Dendritic cell treated with granulocyte-macrophage colony-stimulating factor and Interleukin-4, amounts not matched to agents 40 ng/mL and 50 ng/mL, for 4 days (primary cell): ENCODE data around the gene GSG1.
"Not testable (repeated sequence)": the region's sequence is repeated elsewhere in the genome, so short reads cannot be mapped to it uniquely, and the experiment has no call there.

ENCODE experiments used
- H3K27ac Mint-ChIP-seq: one replicate; pipeline ENCODE4 v1.8.0; 2022; ENCODE audit warnings: mild to moderate bottlenecking, mixed read lengths
- H3K27me3 Mint-ChIP-seq: one replicate; pipeline ENCODE4 v1.8.0; 2022; ENCODE audit warnings: mild to moderate bottlenecking, mixed read lengths
- H3K36me3 Mint-ChIP-seq: one replicate; pipeline ENCODE4 v1.8.0; 2022; ENCODE audit warnings: low read depth, mixed read lengths
- H3K4me1 Mint-ChIP-seq: one replicate; pipeline ENCODE4 v1.8.0; 2022; ENCODE audit warnings: low read depth, mixed read lengths
- H3K4me3 Mint-ChIP-seq: one replicate; pipeline ENCODE4 v1.8.0; 2022; ENCODE audit warnings: mild to moderate bottlenecking, moderate library complexity, mixed read lengths
- H3K9me3 Mint-ChIP-seq: one replicate; pipeline ENCODE4 v1.8.0; 2022; ENCODE audit warnings: mixed read lengths
- intact Hi-C: fragments of 100-400 bp; cut with micrococcal nuclease; formaldehyde crosslinking; loops from one replicate; pipeline ENCODE4 v1.15.0; 2022

The GSG1 gene

DNA sequence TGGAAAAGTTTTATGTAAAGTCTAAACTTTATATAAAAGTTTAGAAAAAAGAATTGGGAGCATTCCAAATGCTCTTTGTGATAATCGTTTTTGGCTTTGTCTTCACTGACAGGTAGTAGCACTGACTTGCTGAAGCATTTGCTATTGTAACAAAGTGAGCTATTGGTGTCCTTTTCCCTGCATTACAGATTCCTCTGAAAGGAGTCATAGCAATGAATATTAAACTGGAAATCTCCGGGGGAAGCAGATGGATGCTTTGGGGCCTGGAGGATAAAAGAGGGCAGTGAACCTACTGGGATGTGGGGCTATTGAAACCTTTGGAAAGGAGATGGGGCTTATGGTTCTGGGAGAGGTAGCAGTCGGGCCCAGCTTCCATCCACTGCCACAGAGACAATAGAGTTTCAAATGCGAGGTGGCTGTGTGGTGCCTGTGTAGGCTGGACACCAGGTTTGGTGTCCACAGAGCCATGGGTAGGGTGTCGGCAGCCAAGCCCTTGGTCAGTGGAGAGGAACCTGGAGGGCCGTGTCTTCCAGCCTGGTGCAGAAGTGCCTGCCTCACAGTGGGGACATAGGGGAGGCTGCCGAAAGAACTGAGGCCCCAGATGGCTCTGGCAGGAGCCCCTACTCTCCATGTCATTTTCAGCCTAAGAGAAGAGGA is 10.1 kb downstream of the GSG1 start:
- Mint-ChIP-seq H3K27ac (peak overlapping the region; percentile 90), H3K27me3 (no peaks in the 10 kb centered on the region), H3K9me3 (no peaks in the 10 kb centered on the region), H3K36me3 (no peaks in the 10 kb centered on the region), H3K4me3 (no peak overlapping the region), H3K4me1 (peaks cover 71% of the 10 kb centered on the region)
- intact Hi-C loops: loop anchor here (10.0 kb wide), 2 partner anchors 49 to 369 kb away; partner anchors contain the start of gene FAM234B

DNA sequence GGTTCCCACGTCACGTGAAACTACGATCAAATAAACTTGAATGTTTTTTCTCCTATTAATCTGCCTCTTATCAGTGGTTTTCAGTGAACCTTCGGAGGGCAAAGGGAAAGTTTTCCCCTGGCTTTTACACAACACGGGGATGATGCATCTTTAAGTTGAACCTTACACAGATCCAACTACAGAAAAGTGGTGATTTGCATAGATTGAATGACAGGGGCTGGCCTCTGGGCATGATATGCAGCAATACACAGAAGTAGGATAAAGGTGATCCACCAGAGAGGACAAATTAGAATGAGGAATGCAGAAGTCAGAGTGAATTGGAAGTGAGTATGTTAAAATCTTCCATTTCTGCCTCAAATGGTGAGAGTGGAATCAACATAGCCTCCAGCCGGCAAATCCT is 11.6 kb downstream of the GSG1 start:
- Mint-ChIP-seq H3K36me3 (no peaks in the 10 kb centered on the region), H3K4me1 (peaks cover 60% of the 10 kb centered on the region), H3K27ac (peak overlapping the region; percentile 35), H3K27me3 (no peaks in the 10 kb centered on the region), H3K9me3 (no peaks in the 10 kb centered on the region), H3K4me3 (no peak overlapping the region)
- intact Hi-C loops: loop anchor here (10.0 kb wide), 2 partner anchors 47 to 367 kb away; partner anchors contain the start of gene FAM234B

GRCh38 chr12:13090054-13090453 is 13.4 kb downstream of the GSG1 start:
- Mint-ChIP-seq H3K9me3 (no peaks in the 10 kb centered on the region), H3K4me3 (no peak overlapping the region), H3K27ac (peak overlapping the region; percentile 35), H3K36me3 (no peaks in the 10 kb centered on the region), H3K4me1 (peaks cover 57% of the 10 kb centered on the region), H3K27me3 (no peaks in the 10 kb centered on the region)
- intact Hi-C loops: loop anchor here (10.0 kb wide), 2 partner anchors 45 to 365 kb away; partner anchors contain the start of gene FAM234B

DNA sequence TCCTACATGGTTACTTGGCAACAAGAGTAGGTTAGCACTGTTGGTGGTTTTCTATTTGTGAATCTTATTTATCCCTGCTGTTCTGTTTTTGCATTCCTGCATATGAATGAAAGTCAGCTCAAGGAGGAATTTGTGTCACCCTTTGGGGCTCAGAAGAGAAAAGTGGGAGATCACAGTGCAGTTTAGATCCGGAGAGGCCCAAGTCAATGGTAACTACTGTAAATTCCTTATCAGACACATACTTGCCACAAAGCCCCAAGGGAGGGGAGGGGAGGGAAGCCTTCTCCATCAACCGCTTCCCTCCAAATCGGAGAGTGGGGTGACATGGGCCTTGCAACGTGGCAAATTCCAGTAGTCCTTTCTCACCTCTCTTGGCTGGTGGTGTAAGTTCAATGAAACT is 15.0 kb downstream of the GSG1 start:
- Mint-ChIP-seq H3K36me3 (no peaks in the 10 kb centered on the region), H3K4me3 (no peak overlapping the region), H3K9me3 (no peaks in the 10 kb centered on the region), H3K4me1 (peaks cover 44% of the 10 kb centered on the region), H3K27me3 (no peaks in the 10 kb centered on the region), H3K27ac (no peak overlapping the region)
- intact Hi-C loops: no loop called here

DNA sequence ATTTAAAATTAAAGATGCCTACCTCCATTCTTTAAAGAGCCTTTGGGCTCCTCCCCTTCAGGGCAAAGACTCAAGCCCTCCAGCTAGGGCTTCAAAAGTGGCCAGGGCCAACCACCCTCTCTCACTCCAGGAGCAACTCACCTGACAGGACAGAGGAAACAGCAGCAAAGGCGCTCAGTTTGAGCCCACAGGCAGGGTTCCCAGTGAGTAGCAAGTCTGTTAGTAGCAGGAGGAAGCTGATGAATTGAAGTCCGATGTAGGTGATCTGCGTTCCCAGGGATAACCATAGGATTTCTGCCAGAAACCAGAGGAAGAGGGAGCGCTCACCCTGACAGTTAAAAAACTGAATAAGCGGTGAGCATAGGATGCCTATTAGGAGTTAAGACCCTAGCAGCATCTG is 15.7 kb downstream of the GSG1 start:
- no peaks in the 10 kb centered on the region for H3K27me3 Mint-ChIP-seq
- intact Hi-C loops: no loop called here
- no peaks in the 10 kb centered on the region for H3K9me3 Mint-ChIP-seq
- no peaks in the 10 kb centered on the region for H3K36me3 Mint-ChIP-seq
- no peak overlapping the region for H3K4me3 Mint-ChIP-seq
- no peak overlapping the region for H3K27ac Mint-ChIP-seq
- peaks cover 45% of the 10 kb centered on the region for H3K4me1 Mint-ChIP-seq

GRCh38 chr12:13085968-13086686 is 17.3 kb downstream of the GSG1 start:
- H3K4me3 Mint-ChIP-seq: no peak overlapping the region
- no peaks in the 10 kb centered on the region for H3K36me3 Mint-ChIP-seq
- no peaks in the 10 kb centered on the region for H3K9me3 Mint-ChIP-seq
- intact Hi-C loops: no loop called here
- H3K27ac Mint-ChIP-seq: no peak overlapping the region
- no peaks in the 10 kb centered on the region for H3K27me3 Mint-ChIP-seq
- H3K4me1 Mint-ChIP-seq: peaks cover 33% of the 10 kb centered on the region

DNA sequence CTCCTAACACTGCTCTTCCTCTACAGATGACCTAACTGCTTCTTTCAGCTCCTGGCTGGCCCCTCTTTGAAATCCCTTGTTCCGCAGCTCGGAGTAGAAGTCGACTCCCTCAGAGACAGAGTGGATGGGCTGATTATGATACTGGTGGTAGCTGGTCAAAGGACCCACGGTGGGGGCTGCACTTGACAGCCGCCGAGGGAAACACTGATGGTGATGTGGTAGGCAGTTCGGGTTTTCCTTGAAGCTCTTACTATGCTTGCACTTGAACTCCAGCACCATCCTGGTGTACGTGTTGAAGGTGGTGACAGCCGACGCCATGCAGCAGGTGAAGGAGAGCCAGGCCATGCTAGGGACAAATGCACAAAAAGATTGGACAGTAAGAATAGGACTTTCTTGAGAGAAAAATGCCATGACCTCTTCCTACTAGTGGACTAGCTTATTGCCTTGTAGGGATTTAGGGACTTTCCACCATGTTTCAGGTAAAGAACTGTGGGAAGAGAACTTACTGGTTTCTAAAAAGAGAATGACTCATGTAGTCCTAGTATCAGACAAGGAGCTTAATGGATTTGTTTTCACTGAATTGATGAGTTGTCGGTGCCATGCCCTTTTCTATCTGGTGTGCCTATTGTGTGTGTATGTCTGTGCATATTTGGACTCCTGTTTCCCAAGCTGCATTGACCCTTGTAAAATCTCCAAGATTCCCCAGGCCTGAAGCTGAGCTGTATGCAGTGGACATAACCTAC is 18.4 kb downstream of the GSG1 start:
- intact Hi-C loops: no loop called here
- Mint-ChIP-seq H3K9me3 (no peaks in the 10 kb centered on the region), H3K27ac (no peak overlapping the region), H3K4me3 (no peak overlapping the region), H3K27me3 (no peaks in the 10 kb centered on the region), H3K4me1 (peaks cover 23% of the 10 kb centered on the region), H3K36me3 (no peaks in the 10 kb centered on the region)

DNA sequence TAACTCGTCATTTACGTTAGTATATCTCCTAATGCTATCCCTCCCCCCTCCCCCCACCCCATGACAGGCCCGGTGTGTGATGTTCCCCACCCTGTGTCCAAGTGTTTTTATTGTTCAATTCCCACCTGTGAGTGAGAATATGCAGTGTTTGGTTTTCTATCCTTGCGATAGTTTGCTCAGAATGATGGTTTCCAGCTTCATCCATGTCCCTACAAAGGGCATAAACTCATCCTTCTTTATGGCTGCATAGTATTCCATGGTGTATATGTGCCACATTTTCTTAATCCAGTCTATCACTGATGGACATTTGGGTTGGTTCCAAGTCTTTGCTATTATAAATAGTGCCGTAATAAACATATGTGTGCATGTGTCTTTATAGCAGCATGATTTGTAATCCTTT is 19.8 kb downstream of the GSG1 start:
- H3K27ac Mint-ChIP-seq, H3K27me3 Mint-ChIP-seq, H3K9me3 Mint-ChIP-seq, H3K4me3 Mint-ChIP-seq, intact Hi-C loops, H3K36me3 Mint-ChIP-seq: not testable (repeated sequence)
- peaks cover 17% of the 10 kb centered on the region for H3K4me1 Mint-ChIP-seq

DNA sequence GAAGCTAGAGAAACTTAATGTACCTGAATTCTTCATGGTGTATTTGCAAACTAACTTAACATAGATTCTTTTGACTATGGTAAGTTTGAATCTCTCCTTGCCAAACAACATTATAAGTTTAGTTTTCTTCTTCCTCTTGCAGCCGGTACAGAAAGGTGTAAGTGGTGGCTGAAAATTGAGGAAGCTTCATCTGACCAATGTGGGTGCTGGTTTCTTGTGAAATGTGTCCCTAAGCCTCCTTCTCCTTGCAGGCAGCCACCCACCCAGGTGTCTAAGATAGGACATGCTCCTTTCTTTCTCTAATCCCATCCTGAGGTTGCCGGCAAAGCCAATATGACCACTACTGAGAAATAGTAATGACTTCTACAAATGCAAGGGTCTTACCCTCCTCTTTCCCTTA is 20.6 kb downstream of the GSG1 start:
- H3K4me3 Mint-ChIP-seq: no peak overlapping the region

GRCh38 chr12:13080266-13080665 is 23.2 kb downstream of the GSG1 start:
- intact Hi-C loops: no loop called here
- H3K4me3 Mint-ChIP-seq: no peak overlapping the region
- H3K4me1 Mint-ChIP-seq: peaks cover 8% of the 10 kb centered on the region
- no peak overlapping the region for H3K27ac Mint-ChIP-seq
- H3K27me3 Mint-ChIP-seq: no peaks in the 10 kb centered on the region
- H3K9me3 Mint-ChIP-seq: no peaks in the 10 kb centered on the region
- peaks cover 15% of the 10 kb centered on the region for H3K36me3 Mint-ChIP-seq

More for the DNA sequence above, 20.6 kb downstream of the GSG1 start:
- no peak overlapping the region for H3K27ac Mint-ChIP-seq
- H3K4me1 Mint-ChIP-seq: peaks cover 17% of the 10 kb centered on the region
- intact Hi-C loops: no loop called here
- H3K9me3 Mint-ChIP-seq: no peaks in the 10 kb centered on the region
- H3K36me3 Mint-ChIP-seq: no peaks in the 10 kb centered on the region
- H3K27me3 Mint-ChIP-seq: no peaks in the 10 kb centered on the region

GRCh38 chr12:13079440-13079906 is 24.0 kb downstream of the GSG1 start:
- Mint-ChIP-seq H3K4me3 (no peak overlapping the region), H3K4me1 (peaks cover 8% of the 10 kb centered on the region), H3K9me3 (no peaks in the 10 kb centered on the region), H3K27ac (no peak overlapping the region), H3K36me3 (peaks cover 15% of the 10 kb centered on the region), H3K27me3 (no peaks in the 10 kb centered on the region)
- intact Hi-C loops: no loop called here

GRCh38 chr12:13075786-13076570 is 27.5 kb downstream of the GSG1 start:
- H3K4me3 Mint-ChIP-seq: no peak overlapping the region
- no peaks in the 10 kb centered on the region for H3K9me3 Mint-ChIP-seq
- peaks cover 8% of the 10 kb centered on the region for H3K4me1 Mint-ChIP-seq
- H3K27ac Mint-ChIP-seq: no peak overlapping the region
- intact Hi-C loops: no loop called here
- H3K27me3 Mint-ChIP-seq: no peaks in the 10 kb centered on the region
- peaks cover 32% of the 10 kb centered on the region for H3K36me3 Mint-ChIP-seq

- Mint-ChIP-seq H3K27me3 (no peaks in the 10 kb centered on the region), H3K4me3 (no peak overlapping the region), H3K27ac (no peak overlapping the region), H3K4me1 (peaks cover 15% of the 10 kb centered on the region), H3K9me3 (no peaks in the 10 kb centered on the region), H3K36me3 (peaks cover 34% of the 10 kb centered on the region)
- intact Hi-C loops: no loop called here
Measured at GRCh38 chr12:13075118-13075480, 28.4 kb downstream of the GSG1 start.
